ENCODE data around the gene SLC11A2.

DNA sequence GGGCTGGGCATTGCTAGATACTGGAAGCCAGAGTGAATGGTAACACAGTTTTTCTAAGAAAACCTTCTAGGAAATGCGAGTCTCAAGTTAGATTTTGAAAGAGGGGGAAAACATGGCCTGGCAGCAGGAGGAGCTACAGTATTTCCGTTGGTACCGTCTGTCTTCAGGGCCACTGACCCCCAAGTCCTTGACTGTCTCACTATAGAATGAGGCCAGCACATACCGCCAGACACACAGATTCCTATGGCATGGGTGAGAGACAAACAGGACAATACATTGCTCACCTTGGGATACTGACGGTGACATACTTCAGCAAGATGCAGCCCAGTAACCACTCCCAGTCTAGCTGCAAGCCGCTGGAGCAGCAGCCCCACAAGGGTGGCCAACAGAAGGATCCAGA lies 21.7 kb downstream of the SLC11A2 start:
- TF ChIP-seq BHLHE40 (IDR thresholded peaks at IDR 0.05; ENCODE audit: borderline replicate concordance) (no peak), SP1 (IDR thresholded peaks at IDR 0.05) (no peak), SUZ12 (IDR thresholded peaks at IDR 0.05) (no peak), ARNT (IDR thresholded peaks at IDR 0.05) (no peak), NFRKB (IDR thresholded peaks at IDR 0.05) (no peak), FOXA1 (IDR thresholded peaks at IDR 0.05) (no peak)
- TF ChIP-seq, protein P1, sequence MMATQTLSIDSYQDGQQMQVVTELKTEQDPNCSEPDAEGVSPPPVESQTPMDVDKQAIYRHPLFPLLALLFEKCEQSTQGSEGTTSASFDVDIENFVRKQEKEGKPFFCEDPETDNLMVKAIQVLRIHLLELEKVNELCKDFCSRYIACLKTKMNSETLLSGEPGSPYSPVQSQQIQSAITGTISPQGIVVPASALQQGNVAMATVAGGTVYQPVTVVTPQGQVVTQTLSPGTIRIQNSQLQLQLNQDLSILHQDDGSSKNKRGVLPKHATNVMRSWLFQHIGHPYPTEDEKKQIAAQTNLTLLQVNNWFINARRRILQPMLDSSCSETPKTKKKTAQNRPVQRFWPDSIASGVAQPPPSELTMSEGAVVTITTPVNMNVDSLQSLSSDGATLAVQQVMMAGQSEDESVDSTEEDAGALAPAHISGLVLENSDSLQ (IDR thresholded peaks at IDR 0.05) = no peak

All from HEK293T (cell line).